SU-DHL-6 (cell line): ENCODE data around the gene RPS6KL1.

ENCODE experiments used
- H2AFZ ChIP-seq: fragments of 200-600 bp; sonication (generic); 2 replicates; pipeline ENCODE4 v1.6.1; 2014; ENCODE audit warnings: low read depth, mild to moderate bottlenecking, moderate library complexity, mixed read lengths, antibody characterized with exemption, low read length; ENCODE audit not compliant: severe bottlenecking
- H3F3A ChIP-seq: fragments of 200-600 bp; shearing (Covaris generic); 2 replicates; pipeline ENCODE4 v1.6.0; 2016; ENCODE audit warnings: antibody characterized with exemption, mild to moderate bottlenecking; ENCODE audit not compliant: insufficient read depth
- H3K27ac ChIP-seq: fragments of 200-600 bp; sonication (generic); 2 replicates; pipeline ENCODE4 v1.5.1; 2016; ENCODE audit warnings: low read depth, mild to moderate bottlenecking, low read length, moderate library complexity, mixed read lengths
- H3K27me3 ChIP-seq: fragments of 200-600 bp; sonication (generic), shearing (Covaris generic); 2 replicates; pipeline ENCODE4 v1.6.0; 2014; ENCODE audit warnings: mild to moderate bottlenecking, low read length
- H3K36me3 ChIP-seq: fragments of 200-600 bp; sonication (generic); 2 replicates; pipeline ENCODE4 v1.6.1; 2014; ENCODE audit warnings: mild to moderate bottlenecking, low read length, mixed read lengths
- H3K4me2 ChIP-seq: fragments of 300-600, 200-600 bp; shearing (Covaris generic), sonication (generic); 2 replicates; pipeline ENCODE4 v1.6.0; 2014; ENCODE audit warnings: low read length, low read depth, mild to moderate bottlenecking; ENCODE audit not compliant: poor library complexity, severe bottlenecking
- H3K4me3 ChIP-seq: fragments of 200-600 bp; sonication (generic); 2 replicates; pipeline ENCODE4 v1.5.1; 2014; ENCODE audit warnings: antibody characterized with exemption, low read length, mild to moderate bottlenecking, mixed read lengths; ENCODE audit not compliant: insufficient read depth, poor library complexity, severe bottlenecking
- H3K79me2 ChIP-seq: fragments of 200-600 bp; sonication (generic); 2 replicates; pipeline ENCODE4 v1.6.1; 2014; ENCODE audit warnings: mild to moderate bottlenecking, low read length, moderate library complexity; ENCODE audit not compliant: insufficient read depth
- H3K9ac ChIP-seq: fragments of 200-600 bp; sonication (generic); 2 replicates; pipeline ENCODE4 v1.7.0; 2014; ENCODE audit warnings: mild to moderate bottlenecking, low read length
- H3K9me2 ChIP-seq: fragments of 200-600 bp; sonication (generic); replicated peaks from 2 replicates; pipeline ENCODE4 v1.6.1; 2014; ENCODE audit warnings: low read length; ENCODE audit not compliant: insufficient read depth
- H3K9me3 ChIP-seq: fragments of 200-600 bp; sonication (generic); 2 replicates; pipeline ENCODE4 v1.6.1; 2014; ENCODE audit warnings: low read length, mixed read lengths; ENCODE audit not compliant: insufficient read depth
- H4K20me1 ChIP-seq: fragments of 200-600 bp; sonication (generic); 2 replicates; pipeline ENCODE4 v1.6.1; 2014; ENCODE audit warnings: low read depth, mild to moderate bottlenecking, antibody characterized with exemption, low read length, moderate library complexity, mixed read lengths
- EZH2phosphoT487 ChIP-seq: fragments of 200-600 bp; sonication (generic), shearing (Covaris generic); conservative IDR thresholded peaks from 2 replicates; pipeline ENCODE4 v1.6.1; 2018; ENCODE audit warnings: mild to moderate bottlenecking, antibody characterized with exemption, low read length, moderate library complexity, mixed read lengths
- TF ChIP-seq, protein P1 (sequence below): fragments of 200-600 bp; sonication (generic); IDR thresholded peaks from one replicate; pipeline ENCODE4 v1.5.1; 2017; ENCODE audit warnings: antibody characterized with exemption, mild to moderate bottlenecking, low read length, moderate library complexity; ENCODE audit not compliant: insufficient read depth, poor library complexity, severe bottlenecking

RPS6KL1 gene

DNA sequence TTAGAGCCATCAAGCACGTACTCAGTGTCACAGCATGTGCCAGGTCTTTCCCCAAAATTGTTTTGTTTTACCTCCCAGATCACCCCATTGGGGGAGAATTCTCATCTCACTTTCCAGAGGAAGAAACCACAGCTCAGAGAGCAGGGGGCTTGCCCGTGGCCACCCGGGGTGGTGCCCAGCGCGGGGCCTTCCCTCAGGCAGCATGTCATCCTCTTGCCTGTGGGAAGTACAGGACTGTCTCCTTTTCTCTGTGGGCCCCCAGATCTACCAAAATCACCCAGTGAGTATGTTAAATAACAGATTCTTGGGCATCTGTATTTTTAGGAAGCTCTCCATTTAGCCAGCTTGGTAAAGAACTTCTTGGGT, 5.9 kb downstream of the RPS6KL1 start:
- Histone ChIP-seq H3K36me3 (no peaks in the 10 kb centered on the region), H2AFZ (no peak overlapping the region), H3K79me2 (no peaks in the 10 kb centered on the region), H3K9ac (no peak overlapping the region), H3K27ac (no peak overlapping the region), H3K9me2 (no peaks in the 10 kb centered on the region), H3K27me3 (no peaks in the 10 kb centered on the region), H3F3A (no peaks in the 10 kb centered on the region), H3K4me2 (no peak overlapping the region), H3K9me3 (no peaks in the 10 kb centered on the region), H4K20me1 (no peaks in the 10 kb centered on the region), H3K4me3 (no peak overlapping the region)
- TF ChIP-seq, protein P1, sequence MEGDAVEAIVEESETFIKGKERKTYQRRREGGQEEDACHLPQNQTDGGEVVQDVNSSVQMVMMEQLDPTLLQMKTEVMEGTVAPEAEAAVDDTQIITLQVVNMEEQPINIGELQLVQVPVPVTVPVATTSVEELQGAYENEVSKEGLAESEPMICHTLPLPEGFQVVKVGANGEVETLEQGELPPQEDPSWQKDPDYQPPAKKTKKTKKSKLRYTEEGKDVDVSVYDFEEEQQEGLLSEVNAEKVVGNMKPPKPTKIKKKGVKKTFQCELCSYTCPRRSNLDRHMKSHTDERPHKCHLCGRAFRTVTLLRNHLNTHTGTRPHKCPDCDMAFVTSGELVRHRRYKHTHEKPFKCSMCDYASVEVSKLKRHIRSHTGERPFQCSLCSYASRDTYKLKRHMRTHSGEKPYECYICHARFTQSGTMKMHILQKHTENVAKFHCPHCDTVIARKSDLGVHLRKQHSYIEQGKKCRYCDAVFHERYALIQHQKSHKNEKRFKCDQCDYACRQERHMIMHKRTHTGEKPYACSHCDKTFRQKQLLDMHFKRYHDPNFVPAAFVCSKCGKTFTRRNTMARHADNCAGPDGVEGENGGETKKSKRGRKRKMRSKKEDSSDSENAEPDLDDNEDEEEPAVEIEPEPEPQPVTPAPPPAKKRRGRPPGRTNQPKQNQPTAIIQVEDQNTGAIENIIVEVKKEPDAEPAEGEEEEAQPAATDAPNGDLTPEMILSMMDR, result no peak
- TF ChIP-seq EZH2phosphoT487, result no peak

DNA sequence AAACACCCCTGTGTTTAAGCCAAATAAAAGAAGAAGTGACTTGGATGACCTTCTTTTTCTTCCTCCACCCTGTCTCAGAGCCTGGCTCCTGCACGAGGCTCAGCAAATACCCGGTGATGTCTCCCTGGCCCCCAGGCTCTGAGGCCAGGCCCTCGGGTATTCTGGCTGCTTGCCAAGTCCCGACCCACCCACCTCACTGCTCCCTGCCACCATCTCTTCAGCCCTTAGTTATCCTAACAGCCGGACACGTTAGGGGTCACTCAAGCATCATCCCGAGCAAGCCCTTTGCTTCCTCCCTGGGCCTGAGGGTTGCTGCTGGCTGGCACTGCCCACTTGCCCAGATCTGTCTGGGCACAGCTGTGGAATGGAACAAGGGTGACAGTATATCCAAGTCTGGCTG, 7.2 kb downstream of the RPS6KL1 start:
- Histone ChIP-seq H3K9me2 (no peaks in the 10 kb centered on the region), H3F3A (no peaks in the 10 kb centered on the region), H3K9me3 (no peaks in the 10 kb centered on the region), H4K20me1 (no peaks in the 10 kb centered on the region), H3K36me3 (no peaks in the 10 kb centered on the region), H3K4me3 (no peak overlapping the region), H3K27ac (no peak overlapping the region), H3K79me2 (no peaks in the 10 kb centered on the region), H3K27me3 (no peaks in the 10 kb centered on the region), H3K4me2 (no peak overlapping the region), H3K9ac (no peak overlapping the region), H2AFZ (no peak overlapping the region)
- TF ChIP-seq, protein P1, result no peak
- no peak for TF ChIP-seq EZH2phosphoT487

DNA sequence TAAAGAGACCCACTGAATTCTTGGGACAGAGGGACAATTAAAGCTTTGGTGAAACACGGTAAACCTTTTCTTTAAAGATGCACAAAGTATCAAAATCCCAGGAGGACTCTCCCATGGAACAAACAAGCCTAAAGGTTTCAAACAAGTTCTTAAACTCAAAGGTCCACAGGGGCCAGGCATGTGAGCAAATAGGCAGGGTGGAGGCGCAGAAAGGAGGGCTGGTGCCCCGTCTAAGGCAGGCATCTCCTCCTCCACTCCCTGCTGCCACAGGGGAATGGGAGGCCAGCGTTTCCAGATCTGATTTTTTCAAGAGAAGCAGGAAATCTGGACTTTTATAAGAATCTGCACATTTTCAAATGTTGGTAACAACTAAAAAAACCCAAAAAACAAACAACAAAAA, 7.6 kb downstream of the RPS6KL1 start:
- H3K4me3 ChIP-seq, result no peak overlapping the region
- no peak overlapping the region for H3K4me2 ChIP-seq
- no peak overlapping the region for H3K27ac ChIP-seq
- H3K36me3 ChIP-seq, result no peaks in the 10 kb centered on the region
- no peaks in the 10 kb centered on the region for H3F3A ChIP-seq
- no peaks in the 10 kb centered on the region for H3K79me2 ChIP-seq
- no peaks in the 10 kb centered on the region for H3K27me3 ChIP-seq
- TF ChIP-seq, protein P1, result no peak
- no peak for TF ChIP-seq EZH2phosphoT487
- H2AFZ ChIP-seq, result no peak overlapping the region
- H3K9me3 ChIP-seq, result no peaks in the 10 kb centered on the region
- no peaks in the 10 kb centered on the region for H4K20me1 ChIP-seq
- no peak overlapping the region for H3K9ac ChIP-seq
- H3K9me2 ChIP-seq, result no peaks in the 10 kb centered on the region
